Mononuclear cell (primary cell): Measurements from ENCODE around the gene AIRE. TPM values are rescaled to one million over a fixed set of nuclear protein-coding genes. Genes with fewer than 3 reads are reported as not detected.
"Not testable (repeated sequence)": the region's sequence is repeated elsewhere in the genome, so short reads cannot be mapped to it uniquely, and the experiment has no call there.

Experiments used
- H3K27me3 ChIP-seq: 2 replicates; pipeline ENCODE4 v1.6.0; 2011; ENCODE audit warnings: low read length, control low read depth; ENCODE audit not compliant: insufficient read depth
- H3K4me1 ChIP-seq: 2 replicates; pipeline ENCODE4 v1.5.1; 2011; ENCODE audit warnings: mild to moderate bottlenecking, low read length, control low read depth; ENCODE audit not compliant: insufficient read depth
- H3K4me3 ChIP-seq: 2 replicates; pipeline ENCODE4 v1.5.1; 2011; ENCODE audit warnings: mild to moderate bottlenecking, low read length, moderate library complexity
- H3K9me3 ChIP-seq: 2 replicates; pipeline ENCODE4 v1.5.1; 2011; ENCODE audit warnings: low read depth, mild to moderate bottlenecking, control low read depth, low read length
- total RNA-seq: library from RNA; depleted of rRNA; stranded (reverse); fragments of >200 nt; gene quantifications from one replicate; pipeline ENCODE4 v1.2.3, GENCODE V29; 2012

AIRE gene
- total RNA-seq, 1 donor = 0.10 TPM

DNA sequence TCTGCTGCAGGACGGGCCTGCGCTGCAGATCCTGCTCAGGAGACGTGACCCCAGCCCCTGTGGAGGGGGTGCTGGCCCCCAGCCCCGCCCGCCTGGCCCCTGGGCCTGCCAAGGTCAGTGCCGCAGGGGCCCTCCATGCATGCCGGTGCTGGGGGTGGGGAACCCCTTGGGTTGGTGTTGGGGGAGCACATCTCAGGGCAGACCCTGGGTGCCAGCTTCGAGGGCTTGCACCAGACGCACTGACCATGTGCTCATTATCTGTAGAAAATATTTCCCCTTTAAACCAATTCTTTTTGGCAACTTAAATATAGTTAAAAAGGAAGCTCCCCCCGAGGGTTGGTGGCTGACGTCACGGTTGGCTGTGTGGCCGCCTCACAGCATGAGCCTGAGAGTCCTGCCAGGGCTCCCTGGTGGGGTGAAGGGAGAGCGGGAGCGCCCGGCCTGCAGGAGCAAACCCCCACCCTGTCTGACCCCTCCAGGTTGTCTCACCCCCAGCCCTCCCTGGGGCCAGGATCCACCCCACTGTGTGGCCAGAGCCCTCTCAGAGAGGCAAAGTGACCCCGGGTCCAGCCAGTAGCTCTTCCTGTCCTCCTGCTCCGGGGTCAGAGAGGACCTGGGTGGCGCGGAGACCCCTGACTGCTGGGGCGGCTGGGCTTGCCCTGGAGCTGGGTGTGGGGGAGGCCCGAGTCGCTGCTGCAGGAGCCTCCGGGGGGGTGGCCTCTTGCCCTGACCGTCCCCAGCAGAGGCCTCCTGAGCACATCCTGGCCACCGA lies 8.9 kb downstream of the AIRE start:
- Histone ChIP-seq H3K4me1 (peaks cover 36% of the 10 kb centered on the region), H3K9me3 (no peaks in the 10 kb centered on the region), H3K27me3 (no peaks in the 10 kb centered on the region), H3K4me3 (no peak overlapping the region)

DNA sequence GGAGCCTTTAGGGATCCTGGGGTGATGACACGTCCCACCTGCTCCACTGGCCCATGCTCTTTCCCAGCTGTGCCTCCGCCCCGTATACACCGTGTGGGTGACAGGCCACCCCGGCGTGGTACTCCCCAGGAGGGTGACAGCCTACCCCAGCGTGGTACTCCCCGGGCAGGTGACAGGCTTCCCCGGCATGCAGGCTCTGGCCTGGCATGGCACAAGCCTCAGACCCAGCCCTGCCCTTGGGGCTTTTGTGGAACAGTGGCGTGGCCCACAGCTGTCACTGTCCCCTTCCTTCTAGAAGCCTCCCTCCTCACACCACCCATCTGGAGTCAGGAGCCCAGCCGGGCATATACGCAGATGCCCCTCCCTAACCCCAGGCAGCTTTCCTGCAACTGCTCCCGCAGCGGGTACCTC lies 9.5 kb downstream of the AIRE start:
- H3K27me3 ChIP-seq = no peaks in the 10 kb centered on the region
- H3K9me3 ChIP-seq = no peaks in the 10 kb centered on the region
- H3K4me3 ChIP-seq = no peak overlapping the region
- peaks cover 37% of the 10 kb centered on the region for H3K4me1 ChIP-seq

DNA sequence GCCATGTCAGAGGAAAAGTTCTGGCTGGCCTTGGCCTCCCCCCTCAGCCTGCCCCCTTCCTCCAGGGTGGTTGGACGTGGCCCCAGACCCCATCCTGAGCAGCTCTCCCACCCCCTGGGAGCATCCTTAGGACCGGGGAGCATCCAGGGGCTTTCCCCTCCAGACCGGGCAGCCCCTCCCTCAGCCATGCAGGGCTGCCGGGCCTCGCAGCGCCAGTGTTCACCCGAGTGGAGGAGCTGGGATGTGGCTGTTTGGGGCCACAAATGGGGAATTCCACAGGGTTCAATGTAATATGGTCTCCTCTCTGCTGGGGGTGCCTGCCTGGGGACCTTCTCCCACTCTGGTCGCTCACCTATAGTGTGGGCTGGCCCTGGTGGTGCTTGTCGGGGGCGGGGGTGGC lies 10.0 kb downstream of the AIRE start:
- H3K4me3 ChIP-seq = no peak overlapping the region
- H3K9me3 ChIP-seq = no peaks in the 10 kb centered on the region
- peaks cover 38% of the 10 kb centered on the region for H3K4me1 ChIP-seq
- H3K27me3 ChIP-seq = no peaks in the 10 kb centered on the region

DNA sequence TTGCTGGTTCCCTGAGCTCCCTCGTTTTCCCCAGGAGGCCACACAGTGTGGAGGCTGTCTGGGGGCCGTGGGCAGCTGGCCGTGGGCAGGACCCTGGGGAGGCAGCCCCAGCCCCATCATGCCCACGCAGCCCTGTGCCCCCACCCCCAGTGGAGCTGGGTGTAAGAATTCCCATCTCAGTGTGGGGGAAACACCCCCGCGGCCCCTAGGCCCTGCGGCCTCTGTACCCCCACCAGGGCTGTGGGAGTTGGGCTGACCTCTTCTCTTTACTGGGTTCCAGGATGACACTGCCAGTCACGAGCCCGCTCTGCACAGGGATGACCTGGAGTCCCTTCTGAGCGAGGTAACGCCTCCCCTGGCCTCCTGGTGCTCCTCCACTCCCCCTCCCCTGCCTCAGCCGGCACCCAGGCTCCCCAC lies 10.4 kb downstream of the AIRE start:
- H3K27me3 ChIP-seq = no peaks in the 10 kb centered on the region
- no peaks in the 10 kb centered on the region for H3K9me3 ChIP-seq
- H3K4me1 ChIP-seq = peaks cover 43% of the 10 kb centered on the region
- H3K4me3 ChIP-seq = no peak overlapping the region

DNA sequence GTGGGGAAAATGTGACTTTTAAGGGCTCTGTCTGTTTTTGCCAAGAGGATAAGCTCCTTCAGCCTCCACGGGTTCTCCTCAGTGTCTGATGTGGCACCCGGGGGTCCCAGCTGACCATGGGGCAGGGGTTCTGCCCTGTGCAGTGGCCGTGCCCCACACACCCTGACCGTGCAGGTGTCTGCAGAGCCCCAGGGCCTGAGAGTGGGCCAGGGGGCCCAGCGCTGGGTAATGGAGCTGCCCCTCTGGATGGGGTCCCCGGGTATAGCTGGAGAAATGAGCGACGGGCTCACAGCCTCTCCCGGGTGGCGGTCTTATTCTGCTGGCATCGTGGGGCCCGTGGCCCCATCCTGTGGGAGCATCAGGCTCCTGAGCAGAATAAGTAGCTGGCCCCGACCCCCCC lies 11.2 kb downstream of the AIRE start:
- Histone ChIP-seq H3K27me3 (no peaks in the 10 kb centered on the region), H3K4me1 (peaks cover 51% of the 10 kb centered on the region), H3K4me3 (no peak overlapping the region), H3K9me3 (no peaks in the 10 kb centered on the region)

DNA sequence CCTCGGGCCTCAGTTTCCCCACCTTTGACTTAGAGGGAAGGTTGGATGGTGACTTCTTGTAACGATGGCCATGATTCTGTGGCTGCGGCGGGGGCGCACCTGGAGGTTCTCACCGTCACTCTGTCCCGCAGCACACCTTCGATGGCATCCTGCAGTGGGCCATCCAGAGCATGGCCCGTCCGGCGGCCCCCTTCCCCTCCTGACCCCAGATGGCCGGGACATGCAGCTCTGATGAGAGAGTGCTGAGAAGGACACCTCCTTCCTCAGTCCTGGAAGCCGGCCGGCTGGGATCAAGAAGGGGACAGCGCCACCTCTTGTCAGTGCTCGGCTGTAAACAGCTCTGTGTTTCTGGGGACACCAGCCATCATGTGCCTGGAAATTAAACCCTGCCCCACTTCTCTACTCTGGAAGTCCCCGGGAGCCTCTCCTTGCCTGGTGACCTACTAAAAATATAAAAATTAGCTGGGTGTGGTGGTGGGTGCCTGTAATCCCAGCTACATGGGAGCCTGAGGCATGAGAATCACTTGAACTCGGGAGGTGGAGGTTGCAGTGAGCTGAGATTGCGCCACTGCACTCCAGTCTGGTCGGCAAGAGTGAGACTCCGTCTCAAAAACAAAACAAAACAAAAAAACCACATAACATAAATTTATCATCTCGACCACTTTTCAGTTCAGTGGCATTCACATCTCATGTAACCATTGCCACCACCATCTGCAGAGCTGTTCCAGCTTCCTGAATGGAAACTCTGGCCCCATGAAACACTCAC lies 12.0 kb downstream of the AIRE start:
- Histone ChIP-seq H3K27me3 (no peaks in the 10 kb centered on the region), H3K4me3 (no peak overlapping the region), H3K9me3 (no peaks in the 10 kb centered on the region), H3K4me1 (peaks cover 59% of the 10 kb centered on the region)

DNA sequence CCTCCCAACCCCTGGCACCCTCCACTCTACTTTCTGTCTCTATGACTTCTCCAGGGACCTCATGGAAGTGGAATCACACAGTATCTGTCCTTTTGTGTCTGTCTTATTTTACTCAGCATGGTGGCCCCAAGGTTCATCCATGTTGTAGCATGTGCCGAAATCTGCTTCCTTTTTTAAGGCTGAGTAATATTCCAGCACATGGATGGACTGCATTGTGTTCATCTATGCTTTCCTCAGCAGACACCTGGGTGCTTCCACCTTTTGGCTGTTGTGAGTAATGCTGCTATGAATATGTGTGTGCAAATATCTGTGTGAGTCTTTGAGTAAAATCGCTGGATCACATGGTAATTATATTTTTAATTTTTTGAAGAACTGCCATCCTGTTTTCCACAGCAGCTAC lies 12.6 kb downstream of the AIRE start:
- H3K4me3 ChIP-seq = no peak overlapping the region
- H3K27me3 ChIP-seq = no peaks in the 10 kb centered on the region
- H3K4me1 ChIP-seq = peaks cover 59% of the 10 kb centered on the region
- H3K9me3 ChIP-seq = no peaks in the 10 kb centered on the region

DNA sequence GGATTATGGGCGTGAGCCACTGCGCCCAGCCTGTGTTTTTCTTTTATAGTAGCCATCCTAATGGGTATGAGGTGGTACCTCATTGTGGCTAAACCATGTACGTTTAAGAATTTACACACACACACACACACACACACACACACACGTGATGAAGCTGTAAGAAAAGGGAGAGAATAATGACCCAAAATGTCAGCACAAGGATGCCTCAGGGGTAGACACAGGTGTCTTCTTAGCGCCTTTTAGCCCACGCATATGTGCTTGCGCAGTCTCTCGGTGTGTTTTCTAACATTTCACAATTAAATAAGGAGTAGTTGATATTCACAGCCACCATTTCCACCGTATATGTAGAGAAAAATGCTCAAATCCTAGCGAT lies 13.4 kb downstream of the AIRE start:
- H3K4me3 ChIP-seq = peak overlapping the region; percentile 57
- peaks cover 65% of the 10 kb centered on the region for H3K4me1 ChIP-seq
- H3K27me3 ChIP-seq = no peaks in the 10 kb centered on the region
- no peaks in the 10 kb centered on the region for H3K9me3 ChIP-seq

DNA sequence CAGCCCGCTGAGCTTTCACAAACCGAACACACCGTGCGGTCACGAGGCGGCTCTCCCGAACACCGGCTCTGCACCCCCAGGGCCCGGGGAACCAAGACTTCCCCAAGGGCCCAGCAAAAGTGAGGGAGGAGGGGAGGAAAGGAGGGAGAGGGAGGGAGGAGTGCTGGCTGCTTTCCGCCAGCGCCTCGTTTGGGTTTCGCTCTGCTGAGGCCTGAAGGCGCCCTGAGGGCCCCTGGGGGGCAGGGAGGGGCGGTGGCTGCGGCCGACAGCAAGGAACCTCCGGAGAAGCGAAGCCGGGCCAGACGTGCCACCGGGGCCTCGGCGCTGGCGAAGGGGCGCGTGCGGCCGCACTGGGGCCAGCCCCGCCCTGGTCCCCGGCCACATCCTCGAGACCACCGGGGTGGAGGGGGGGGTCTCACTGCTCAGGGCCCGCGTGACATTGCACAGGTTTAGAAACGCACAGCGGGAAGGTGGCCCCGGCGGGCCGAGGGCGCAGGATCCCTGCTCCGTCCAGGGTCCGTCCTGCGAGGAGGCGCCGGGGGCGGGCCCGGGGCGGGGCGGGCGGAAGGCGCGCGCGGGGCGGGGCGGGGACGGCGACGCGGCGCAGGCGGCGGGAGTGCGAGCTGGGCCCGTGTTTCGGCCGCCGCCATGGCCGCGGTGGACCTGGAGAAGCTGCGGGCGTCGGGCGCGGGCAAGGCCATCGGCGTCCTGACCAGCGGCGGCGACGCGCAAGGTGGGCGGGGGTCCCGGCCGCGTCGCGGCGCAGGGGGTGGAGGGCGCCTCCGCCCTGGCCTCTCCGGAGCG lies 14.0 kb downstream of the AIRE start, which contains the start of gene PFKL:
Gene PFKL (plus strand): TSS at position 596 of the 804 bp plus-strand sequence. CDS start 53 bp downstream, at position 649.
- peak within 1 kb of the TSS; percentile 57 for H3K4me3 ChIP-seq
- H3K27me3 ChIP-seq = no peaks in the 10 kb centered on the region
- H3K9me3 ChIP-seq = no peaks in the 10 kb centered on the region
- H3K4me1 ChIP-seq = peaks cover 62% of the 10 kb centered on the region

DNA sequence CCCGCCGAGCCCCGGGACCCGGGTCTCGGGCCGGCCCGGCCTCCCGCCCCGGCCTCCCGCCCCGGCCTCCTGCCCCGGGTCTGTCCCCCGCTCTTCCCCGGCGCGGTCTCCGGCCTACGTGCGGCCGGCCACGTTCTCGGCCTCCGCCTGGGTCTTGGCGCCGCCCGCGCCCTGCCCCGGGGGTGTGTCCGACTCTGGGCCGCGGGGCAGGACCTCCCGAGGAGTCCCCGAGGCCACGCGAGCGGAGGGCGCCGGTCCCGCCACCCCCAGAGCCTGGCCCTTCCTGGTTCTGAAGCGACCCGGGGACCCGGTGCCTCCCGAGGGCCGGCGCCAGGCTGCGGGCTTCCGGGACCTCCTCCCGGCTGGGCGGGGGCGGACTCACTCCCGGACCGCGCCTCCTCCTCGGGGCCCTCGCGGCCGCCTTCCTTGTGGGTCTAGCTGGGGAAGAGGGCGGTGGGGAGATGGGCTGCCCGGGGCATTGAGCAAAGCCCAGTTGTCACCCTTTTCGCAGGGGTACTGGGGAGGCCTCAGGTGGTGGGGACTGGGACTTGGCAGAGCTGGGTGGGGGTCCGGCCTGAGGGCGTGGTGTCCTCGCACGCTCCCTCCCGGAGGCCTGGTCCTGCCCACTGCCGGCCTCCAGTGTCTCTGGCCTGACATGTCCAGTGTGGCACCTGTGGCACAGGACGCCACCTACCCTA lies 14.7 kb downstream of the AIRE start:
- no peaks in the 10 kb centered on the region for H3K27me3 ChIP-seq
- H3K4me3 ChIP-seq = peak overlapping the region; percentile 57
- H3K9me3 ChIP-seq = no peaks in the 10 kb centered on the region
- peaks cover 55% of the 10 kb centered on the region for H3K4me1 ChIP-seq

DNA sequence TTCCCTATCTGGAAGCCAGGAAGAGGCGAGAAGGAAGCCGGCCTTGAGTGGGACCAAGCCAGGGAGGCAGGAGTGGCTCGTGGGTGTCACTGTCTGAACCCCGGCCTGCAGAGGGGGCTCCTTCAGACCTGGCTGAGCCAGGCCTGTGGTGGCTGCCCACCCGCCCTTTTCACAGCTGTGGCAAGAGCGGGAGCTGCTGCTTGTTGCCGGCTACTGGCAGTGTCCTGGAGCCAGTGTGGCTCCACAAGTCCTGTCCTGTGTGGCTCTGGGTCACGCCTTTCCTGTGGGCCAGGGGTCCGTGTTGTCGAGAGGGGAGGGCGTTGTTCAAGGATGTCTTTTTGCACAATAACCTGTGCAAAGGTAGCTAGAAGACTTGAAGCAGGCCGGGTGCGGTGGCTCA lies 15.5 kb downstream of the AIRE start:
- H3K27me3 ChIP-seq = no peaks in the 10 kb centered on the region
- no peaks in the 10 kb centered on the region for H3K9me3 ChIP-seq
- peaks cover 53% of the 10 kb centered on the region for H3K4me1 ChIP-seq
- H3K4me3 ChIP-seq = peak overlapping the region; percentile 57

DNA sequence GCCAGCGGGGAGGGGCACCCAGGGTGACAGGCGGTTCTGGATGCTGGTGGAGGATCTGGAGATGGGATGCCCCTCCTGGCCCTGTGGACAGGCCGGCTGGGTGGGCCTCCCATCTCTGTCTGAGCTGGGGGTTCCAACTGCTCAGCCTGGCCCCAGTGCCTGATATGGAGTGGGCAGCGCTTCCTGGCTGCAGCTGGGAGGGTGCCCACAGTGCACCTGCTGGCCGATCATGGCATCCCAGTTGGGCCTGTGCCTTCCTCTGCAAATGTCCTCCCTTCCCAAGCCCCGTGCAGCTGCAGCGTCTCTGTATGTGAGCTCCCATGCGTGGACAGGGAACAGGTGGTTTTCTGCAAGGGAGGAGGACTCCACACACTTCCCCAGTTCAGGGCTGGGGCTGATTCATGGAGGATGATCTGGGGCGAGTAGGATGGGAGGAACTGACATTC lies 16.3 kb downstream of the AIRE start:
- H3K4me1 ChIP-seq = peaks cover 53% of the 10 kb centered on the region
- no peaks in the 10 kb centered on the region for H3K9me3 ChIP-seq
- H3K4me3 ChIP-seq = no peak overlapping the region
- no peaks in the 10 kb centered on the region for H3K27me3 ChIP-seq

DNA sequence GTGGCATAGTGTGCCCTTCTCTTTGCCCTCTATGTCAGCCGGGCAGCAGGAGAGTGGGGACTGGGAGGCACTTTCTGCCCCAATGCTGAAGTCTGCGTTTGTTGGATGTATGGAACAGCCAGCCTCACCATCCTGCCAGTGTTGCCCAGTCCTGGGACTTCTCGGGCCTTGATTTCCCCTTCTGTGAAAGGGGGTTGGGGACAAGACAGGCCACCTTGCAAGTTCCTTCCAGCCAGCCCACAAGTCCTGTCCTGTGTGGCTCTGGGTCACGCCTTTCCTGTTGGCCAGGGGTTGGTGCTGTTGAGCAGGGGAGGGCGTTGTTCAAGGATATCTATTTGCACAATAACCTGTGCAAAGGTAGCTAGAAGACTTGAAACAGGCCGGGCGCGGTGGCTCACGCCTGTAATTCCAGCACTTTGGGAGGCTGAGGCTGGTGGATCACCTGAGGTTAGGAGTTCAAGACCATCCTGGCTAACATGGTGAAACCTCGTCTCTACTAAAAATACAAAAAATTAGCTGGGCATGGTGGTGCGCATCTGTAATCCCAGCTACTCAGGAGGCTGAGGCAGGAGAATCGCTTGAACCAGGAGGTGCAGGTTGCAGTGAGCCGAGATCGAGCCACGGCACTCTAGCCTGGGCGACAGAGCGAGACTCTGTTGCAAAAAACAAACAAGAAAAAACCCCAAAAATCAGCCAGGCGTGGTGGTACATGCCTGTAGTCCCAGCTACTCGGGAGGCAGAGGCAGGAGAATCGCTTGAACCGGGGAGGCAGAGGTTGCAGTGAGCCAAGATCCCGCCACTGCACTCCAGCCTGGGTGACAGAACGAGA lies 17.1 kb downstream of the AIRE start:
- H3K4me1 ChIP-seq = peaks cover 47% of the 10 kb centered on the region
- not testable (repeated sequence) for H3K4me3 ChIP-seq, H3K27me3 ChIP-seq, H3K9me3 ChIP-seq

DNA sequence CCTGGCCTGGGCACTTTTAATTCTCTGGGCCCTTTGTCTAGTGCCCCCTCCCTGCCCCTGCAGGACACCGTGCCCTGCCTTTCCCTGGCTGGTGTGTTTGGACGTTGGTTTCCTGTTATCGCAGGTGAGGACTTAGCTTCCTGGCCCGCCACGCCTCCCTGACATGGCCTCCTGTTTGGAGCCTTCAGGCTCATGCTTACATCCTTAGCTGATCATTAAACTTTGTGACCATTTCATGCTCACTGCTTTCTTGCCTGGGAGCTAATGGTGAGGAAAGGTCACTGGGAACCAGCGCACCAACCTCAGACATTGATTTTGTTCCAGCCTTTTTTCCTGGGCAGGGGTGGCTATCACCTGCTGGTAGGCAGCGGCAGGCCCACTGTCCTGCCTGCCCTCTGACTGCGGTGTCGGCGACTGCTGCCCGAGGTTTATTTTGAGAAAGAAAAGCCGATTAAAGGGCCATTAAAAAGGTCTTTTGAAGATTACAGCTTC lies 17.9 kb downstream of the AIRE start:
- Histone ChIP-seq H3K4me3 (no peak overlapping the region), H3K4me1 (peaks cover 40% of the 10 kb centered on the region), H3K9me3 (no peaks in the 10 kb centered on the region), H3K27me3 (no peaks in the 10 kb centered on the region)
